K562 (cell line): ENCODE results near the gene ANAPC16. TPM values are rescaled to one million over a fixed set of nuclear protein-coding genes. Genes with fewer than 3 reads are reported as not detected.
A peak's percentile ranks its signal among the peaks of the same experiment; 100 is the strongest.

Experiments
- BACH1 ChIP-seq: fragments of 200-800 bp; sonication (Bioruptor generic); IDR thresholded peaks from 2 replicates; pipeline ENCODE4 v1.6.1; 2016; ENCODE audit warnings: missing genetic modification characterization, missing compliant biosample characterization
- CCNT2 ChIP-seq: IDR thresholded peaks from 2 replicates; pipeline ENCODE4 v1.6.1; 2011; ENCODE audit warnings: borderline replicate concordance, low read depth, mild to moderate bottlenecking, moderate library complexity, mixed read lengths, low read length; ENCODE audit not compliant: insufficient read length; ENCODE audit errors: extremely low read depth
- CEBPG ChIP-seq, 3 experiments: fragments of 200-800 bp in 1 of 3; sonication (Bioruptor generic) in 1 of 3; sonication (generic) in 1 of 3; formaldehyde crosslinking in 1 of 3; IDR thresholded peaks in 2 of 3; conservative IDR thresholded peaks in 1 of 3; 2 replicates each; pipeline versions ENCODE4 v1.6.1 to v1.8.0; 2016 to 2022; ENCODE audit warnings: missing compliant biosample characterization in 2 of 3, missing genetic modification characterization in 2 of 3, mild to moderate bottlenecking in 1 of 3, missing genetic modification reagents in 1 of 3
- ELF2 ChIP-seq: fragments of 250-450 bp; sonication (Bioruptor Pico); IDR thresholded peaks from 2 replicates; pipeline ENCODE4 v1.5.0; 2021; ENCODE audit warnings: mild to moderate bottlenecking
- HMG20A ChIP-seq: fragments of 450-650 bp; formaldehyde crosslinking; conservative IDR thresholded peaks from 2 replicates; pipeline ENCODE4 v1.4.0; 2020; ENCODE audit warnings: mild to moderate bottlenecking, mixed read lengths
- HMGN3 ChIP-seq: IDR thresholded peaks from 2 replicates; pipeline ENCODE4 v1.6.1; 2011; ENCODE audit warnings: borderline replicate concordance, low read depth, mild to moderate bottlenecking, mixed read lengths, low read length; ENCODE audit not compliant: insufficient read length; ENCODE audit errors: extremely low read depth
- KAT7 ChIP-seq: sonication (generic); formaldehyde crosslinking; IDR thresholded peaks from 2 replicates; pipeline ENCODE4 v1.8.0; 2022; ENCODE audit warnings: missing genetic modification reagents, mild to moderate bottlenecking, borderline replicate concordance
- NCOR1 ChIP-seq: fragments of 450-650 bp; IDR thresholded peaks from 2 replicates; pipeline ENCODE4 v1.6.1; 2016; ENCODE audit warnings: mild to moderate bottlenecking, moderate library complexity
- SAFB ChIP-seq: fragments of 200-400 bp; formaldehyde crosslinking; IDR thresholded peaks from 2 replicates; pipeline ENCODE4 v1.6.1; 2017; ENCODE audit warnings: low read depth, low read length, borderline replicate concordance
- TCF7 ChIP-seq: sonication (generic); IDR thresholded peaks from 2 replicates; pipeline ENCODE4 v1.6.1; 2016; ENCODE audit warnings: antibody characterized with exemption, borderline replicate concordance
- TEAD4 ChIP-seq, 2 experiments: sonication (generic) in 1 of 2; formaldehyde crosslinking in 1 of 2; IDR thresholded peaks; 2 replicates each; pipeline versions ENCODE4 v1.6.1 to v1.8.0; 2012 to 2022; ENCODE audit warnings: borderline replicate concordance in 1 of 2, inconsistent platforms in 1 of 2, low read length in 1 of 2, mild to moderate bottlenecking in 1 of 2, missing genetic modification reagents in 1 of 2
- ZNF311 ChIP-seq: fragments of 250-450 bp; sonication (Bioruptor Pico); IDR thresholded peaks from 2 replicates; pipeline ENCODE4 v1.4.0; 2020; ENCODE audit warnings: mild to moderate bottlenecking, moderate library complexity
- ZNF668 ChIP-seq: fragments of 250-450 bp; sonication (Bioruptor Pico); IDR thresholded peaks from 2 replicates; pipeline ENCODE4 v1.8.0; 2022; ENCODE audit warnings: mild to moderate bottlenecking, inconsistent platforms
- polyA plus RNA-seq, 8 experiments: library from polyadenylated mRNA; depleted of rRNA in 4 of 8; stranded (reverse) in 5 of 8; unstranded in 3 of 8; fragments of >200 nt; fragmentation: Nextera tagmentation in 2 of 8; fragmentation: Illumina TruSeq in 1 of 8; extraction: Ambion mirVana in 2 of 8; extraction: Trizol in 1 of 8; gene quantifications; 2 replicates each; pipeline versions ENCODE4 v1.2.1 to v1.2.3, GENCODE V29; 2011 to 2014; ENCODE audit warnings: inconsistent platforms in 1 of 8, missing spikeins in 1 of 8
- total RNA-seq, 7 experiments: library from RNA; depleted of rRNA in 6 of 7; stranded (reverse); fragments of >200 nt in 6 of 7; fragmentation: Illumina TruSeq in 2 of 7; extraction: Trizol in 2 of 7; gene quantifications; 2 replicates each; pipeline versions ENCODE4 v1.2.1 to v1.2.3, GENCODE V29; 2011 to 2021; ENCODE audit warnings: low replicate concordance in 1 of 7
- TF ChIP-seq, protein P1 (sequence below): fragments of 450-650 bp; formaldehyde crosslinking; IDR thresholded peaks from 2 replicates; pipeline ENCODE4 v1.4.0; 2022; ENCODE audit warnings: mild to moderate bottlenecking, moderate library complexity
- TF ChIP-seq, protein P2 (sequence below): conservative IDR thresholded peaks from 2 replicates; pipeline ENCODE4 v1.6.1; 2011; ENCODE audit warnings: low read depth, mild to moderate bottlenecking, low read length; ENCODE audit not compliant: control insufficient read depth
- TF ChIP-seq, protein P3 (sequence below): sonication (generic); formaldehyde crosslinking; IDR thresholded peaks from 2 replicates; pipeline ENCODE4 v1.8.0; 2022; ENCODE audit warnings: missing genetic modification reagents, mild to moderate bottlenecking, moderate library complexity, borderline replicate concordance
- TF ChIP-seq, protein P4 (sequence below): sonication (generic); formaldehyde crosslinking; IDR thresholded peaks from 2 replicates; pipeline ENCODE4 v1.8.0; 2023; ENCODE audit warnings: mild to moderate bottlenecking, missing genetic modification reagents

ANAPC16 gene
- total and polyA plus RNA-seq, 9 of the 15 experiments (the other 6 are each of a cell fraction or from before 2014, with no cell fraction given) = 42.6 to 208 (median 108) TPM

DNA sequence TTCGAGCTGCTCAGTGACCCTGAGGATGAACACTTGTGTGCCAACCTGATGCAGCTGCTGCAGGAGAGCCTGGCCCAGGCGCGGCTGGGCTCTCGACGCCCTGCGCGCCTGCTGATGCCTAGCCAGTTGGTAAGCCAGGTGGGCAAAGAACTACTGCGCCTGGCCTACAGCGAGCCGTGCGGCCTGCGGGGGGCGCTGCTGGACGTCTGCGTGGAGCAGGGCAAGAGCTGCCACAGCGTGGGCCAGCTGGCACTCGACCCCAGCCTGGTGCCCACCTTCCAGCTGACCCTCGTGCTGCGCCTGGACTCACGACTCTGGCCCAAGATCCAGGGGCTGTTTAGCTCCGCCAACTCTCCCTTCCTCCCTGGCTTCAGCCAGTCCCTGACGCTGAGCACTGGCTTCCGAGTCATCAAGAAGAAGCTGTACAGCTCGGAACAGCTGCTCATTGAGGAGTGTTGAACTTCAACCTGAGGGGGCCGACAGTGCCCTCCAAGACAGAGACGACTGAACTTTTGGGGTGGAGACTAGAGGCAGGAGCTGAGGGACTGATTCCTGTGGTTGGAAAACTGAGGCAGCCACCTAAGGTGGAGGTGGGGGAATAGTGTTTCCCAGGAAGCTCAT, 59.0 kb downstream of the ANAPC16 start (continued):
- TF ChIP-seq SAFB = 0 out of 2 replicates have a peak, but pooled peaks have one; percentile 27
- TF ChIP-seq, protein P1, sequence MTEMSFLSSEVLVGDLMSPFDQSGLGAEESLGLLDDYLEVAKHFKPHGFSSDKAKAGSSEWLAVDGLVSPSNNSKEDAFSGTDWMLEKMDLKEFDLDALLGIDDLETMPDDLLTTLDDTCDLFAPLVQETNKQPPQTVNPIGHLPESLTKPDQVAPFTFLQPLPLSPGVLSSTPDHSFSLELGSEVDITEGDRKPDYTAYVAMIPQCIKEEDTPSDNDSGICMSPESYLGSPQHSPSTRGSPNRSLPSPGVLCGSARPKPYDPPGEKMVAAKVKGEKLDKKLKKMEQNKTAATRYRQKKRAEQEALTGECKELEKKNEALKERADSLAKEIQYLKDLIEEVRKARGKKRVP (CRISPR knock-in tag) = 0 out of 2 replicates have a peak, but pooled peaks have one; percentile 63
- TF ChIP-seq ELF2 (CRISPR knock-in tag) = peak; percentile 1; the same call in 1 of the 2 replicates
- peak; percentile 90 for TF ChIP-seq HMGN3
- TF ChIP-seq CEBPG (CRISPR knock-in tag; IDR thresholded peaks at IDR 0.05) = peak; percentile 56; the same call in 1 of the 2 replicates
- no peak for TF ChIP-seq CEBPG (tag; conservative IDR thresholded peaks at IDR 0.05 in 1 of 2, IDR thresholded peaks at IDR 0.05 in 1 of 2)
- TF ChIP-seq, protein P2, sequence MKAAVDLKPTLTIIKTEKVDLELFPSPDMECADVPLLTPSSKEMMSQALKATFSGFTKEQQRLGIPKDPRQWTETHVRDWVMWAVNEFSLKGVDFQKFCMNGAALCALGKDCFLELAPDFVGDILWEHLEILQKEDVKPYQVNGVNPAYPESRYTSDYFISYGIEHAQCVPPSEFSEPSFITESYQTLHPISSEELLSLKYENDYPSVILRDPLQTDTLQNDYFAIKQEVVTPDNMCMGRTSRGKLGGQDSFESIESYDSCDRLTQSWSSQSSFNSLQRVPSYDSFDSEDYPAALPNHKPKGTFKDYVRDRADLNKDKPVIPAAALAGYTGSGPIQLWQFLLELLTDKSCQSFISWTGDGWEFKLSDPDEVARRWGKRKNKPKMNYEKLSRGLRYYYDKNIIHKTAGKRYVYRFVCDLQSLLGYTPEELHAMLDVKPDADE = no peak; the same call in 1 of the 2 replicates
- TF ChIP-seq, protein P3, sequence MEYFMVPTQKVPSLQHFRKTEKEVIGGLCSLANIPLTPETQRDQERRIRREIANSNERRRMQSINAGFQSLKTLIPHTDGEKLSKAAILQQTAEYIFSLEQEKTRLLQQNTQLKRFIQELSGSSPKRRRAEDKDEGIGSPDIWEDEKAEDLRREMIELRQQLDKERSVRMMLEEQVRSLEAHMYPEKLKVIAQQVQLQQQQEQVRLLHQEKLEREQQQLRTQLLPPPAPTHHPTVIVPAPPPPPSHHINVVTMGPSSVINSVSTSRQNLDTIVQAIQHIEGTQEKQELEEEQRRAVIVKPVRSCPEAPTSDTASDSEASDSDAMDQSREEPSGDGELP = peak; percentile 88
- TF ChIP-seq CCNT2 = peak; percentile 94
- no peak for TF ChIP-seq TEAD4 (IDR thresholded peaks at IDR 0.05; ENCODE audit: low read length)
- peak; percentile 56; the same call in 1 of the 2 replicates for TF ChIP-seq TEAD4 (CRISPR knock-in tag; IDR thresholded peaks at IDR 0.05; ENCODE audit: borderline replicate concordance)
- TF ChIP-seq ZNF311 (CRISPR knock-in tag) = peak; percentile 72
- TF ChIP-seq KAT7 (CRISPR knock-in tag) = peak; percentile 68; the same call in 1 of the 2 replicates
- TF ChIP-seq, protein P4, sequence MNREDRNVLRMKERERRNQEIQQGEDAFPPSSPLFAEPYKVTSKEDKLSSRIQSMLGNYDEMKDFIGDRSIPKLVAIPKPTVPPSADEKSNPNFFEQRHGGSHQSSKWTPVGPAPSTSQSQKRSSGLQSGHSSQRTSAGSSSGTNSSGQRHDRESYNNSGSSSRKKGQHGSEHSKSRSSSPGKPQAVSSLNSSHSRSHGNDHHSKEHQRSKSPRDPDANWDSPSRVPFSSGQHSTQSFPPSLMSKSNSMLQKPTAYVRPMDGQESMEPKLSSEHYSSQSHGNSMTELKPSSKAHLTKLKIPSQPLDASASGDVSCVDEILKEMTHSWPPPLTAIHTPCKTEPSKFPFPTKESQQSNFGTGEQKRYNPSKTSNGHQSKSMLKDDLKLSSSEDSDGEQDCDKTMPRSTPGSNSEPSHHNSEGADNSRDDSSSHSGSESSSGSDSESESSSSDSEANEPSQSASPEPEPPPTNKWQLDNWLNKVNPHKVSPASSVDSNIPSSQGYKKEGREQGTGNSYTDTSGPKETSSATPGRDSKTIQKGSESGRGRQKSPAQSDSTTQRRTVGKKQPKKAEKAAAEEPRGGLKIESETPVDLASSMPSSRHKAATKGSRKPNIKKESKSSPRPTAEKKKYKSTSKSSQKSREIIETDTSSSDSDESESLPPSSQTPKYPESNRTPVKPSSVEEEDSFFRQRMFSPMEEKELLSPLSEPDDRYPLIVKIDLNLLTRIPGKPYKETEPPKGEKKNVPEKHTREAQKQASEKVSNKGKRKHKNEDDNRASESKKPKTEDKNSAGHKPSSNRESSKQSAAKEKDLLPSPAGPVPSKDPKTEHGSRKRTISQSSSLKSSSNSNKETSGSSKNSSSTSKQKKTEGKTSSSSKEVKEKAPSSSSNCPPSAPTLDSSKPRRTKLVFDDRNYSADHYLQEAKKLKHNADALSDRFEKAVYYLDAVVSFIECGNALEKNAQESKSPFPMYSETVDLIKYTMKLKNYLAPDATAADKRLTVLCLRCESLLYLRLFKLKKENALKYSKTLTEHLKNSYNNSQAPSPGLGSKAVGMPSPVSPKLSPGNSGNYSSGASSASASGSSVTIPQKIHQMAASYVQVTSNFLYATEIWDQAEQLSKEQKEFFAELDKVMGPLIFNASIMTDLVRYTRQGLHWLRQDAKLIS (CRISPR knock-in tag) = 0 out of 2 replicates have a peak, but pooled peaks have one; percentile 34
- TF ChIP-seq NCOR1 = no peak
- 0 out of 2 replicates have a peak, but pooled peaks have one; percentile 36 for TF ChIP-seq BACH1 (tag)
- TF ChIP-seq ZNF668 (CRISPR knock-in tag) = peak; percentile 86; the same call in 1 of the 2 replicates
- no peak for TF ChIP-seq TCF7
- TF ChIP-seq HMG20A (CRISPR knock-in tag) = no peak
